Measurements from ENCODE around the gene BEGAIN. TPM values are rescaled to one million over a fixed set of nuclear protein-coding genes. Genes with fewer than 3 reads are reported as not detected.

Gene BEGAIN
- total and polyA plus RNA-seq, 2 donors (not counting 1 experiment from before 2014, with no cell fraction given), result under 0.01 to 0.17 TPM

DNA sequence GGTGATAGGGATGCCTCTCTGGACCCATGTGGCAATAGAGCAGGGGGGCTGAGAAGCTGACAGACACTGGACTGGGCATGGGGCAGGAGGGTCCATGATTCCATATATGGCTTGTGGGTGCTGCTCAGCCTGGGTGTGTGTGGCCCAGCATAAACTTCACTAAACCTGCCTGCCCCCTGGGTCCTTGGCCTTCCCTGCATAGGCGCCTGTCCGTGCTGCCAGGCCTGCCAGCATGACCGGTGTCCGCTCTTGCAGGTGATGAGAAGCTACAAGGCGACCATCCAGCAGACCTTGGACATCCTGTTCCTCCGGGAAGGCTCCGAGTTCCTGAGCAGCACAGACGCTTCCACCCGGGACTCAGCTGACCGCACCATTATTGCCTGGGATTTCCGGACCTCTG is 61.6 kb downstream of the BEGAIN start:
- no peaks in the 10 kb centered on the region for H3K4me1 ChIP-seq (ENCODE audit: control insufficient read depth, extremely low read depth, insufficient read depth, low read length)
- no peaks in the 10 kb centered on the region for H4K20me1 ChIP-seq (ENCODE audit: control insufficient read depth, extremely low read depth, insufficient read depth, low read length)
- no peaks in the 10 kb centered on the region for H3K9me3 ChIP-seq (ENCODE audit: control insufficient read depth, insufficient read depth, low read depth, low read length)
- H2AFZ ChIP-seq (ENCODE audit: low read length), result no peak overlapping the region
- no peak overlapping the region for H3K27ac ChIP-seq (ENCODE audit: insufficient read depth, low read length)
- no peak overlapping the region for H3K4me3 ChIP-seq (replicated peaks in 1 of 4; ENCODE audit: control extremely low read depth in 1 of 4, insufficient read depth in 1 of 4, low read depth in 3 of 4, low read length in 4 of 4)
- H3K27me3 ChIP-seq (ENCODE audit: control insufficient read depth, insufficient read depth, low read length), result no peaks in the 10 kb centered on the region
- TF ChIP-seq EZH2 (IDR thresholded peaks at IDR 0.05; ENCODE audit: low read length, missing control alignments), result no peak
- TF ChIP-seq, protein P1, sequence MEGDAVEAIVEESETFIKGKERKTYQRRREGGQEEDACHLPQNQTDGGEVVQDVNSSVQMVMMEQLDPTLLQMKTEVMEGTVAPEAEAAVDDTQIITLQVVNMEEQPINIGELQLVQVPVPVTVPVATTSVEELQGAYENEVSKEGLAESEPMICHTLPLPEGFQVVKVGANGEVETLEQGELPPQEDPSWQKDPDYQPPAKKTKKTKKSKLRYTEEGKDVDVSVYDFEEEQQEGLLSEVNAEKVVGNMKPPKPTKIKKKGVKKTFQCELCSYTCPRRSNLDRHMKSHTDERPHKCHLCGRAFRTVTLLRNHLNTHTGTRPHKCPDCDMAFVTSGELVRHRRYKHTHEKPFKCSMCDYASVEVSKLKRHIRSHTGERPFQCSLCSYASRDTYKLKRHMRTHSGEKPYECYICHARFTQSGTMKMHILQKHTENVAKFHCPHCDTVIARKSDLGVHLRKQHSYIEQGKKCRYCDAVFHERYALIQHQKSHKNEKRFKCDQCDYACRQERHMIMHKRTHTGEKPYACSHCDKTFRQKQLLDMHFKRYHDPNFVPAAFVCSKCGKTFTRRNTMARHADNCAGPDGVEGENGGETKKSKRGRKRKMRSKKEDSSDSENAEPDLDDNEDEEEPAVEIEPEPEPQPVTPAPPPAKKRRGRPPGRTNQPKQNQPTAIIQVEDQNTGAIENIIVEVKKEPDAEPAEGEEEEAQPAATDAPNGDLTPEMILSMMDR (conservative IDR thresholded peaks at IDR 0.05 in 1 of 2, IDR thresholded peaks at IDR 0.05 in 1 of 2; ENCODE audit: low read depth in 1 of 2, low read length in 2 of 2), result no peak
- DNase-seq (ENCODE audit: low read depth in 2 of 2), result no peak
- peaks cover 5% of the 10 kb centered on the region for H3K36me3 ChIP-seq (ENCODE audit: control insufficient read depth, insufficient read depth, low read length)
- H3K79me2 ChIP-seq (ENCODE audit: control insufficient read depth, insufficient read depth, low read length), result no peaks in the 10 kb centered on the region
- H3K9ac ChIP-seq (ENCODE audit: insufficient read depth, low read length), result no peak overlapping the region
- H3K4me2 ChIP-seq (ENCODE audit: extremely low read depth, insufficient read depth, low read length), result no peak overlapping the region

DNA sequence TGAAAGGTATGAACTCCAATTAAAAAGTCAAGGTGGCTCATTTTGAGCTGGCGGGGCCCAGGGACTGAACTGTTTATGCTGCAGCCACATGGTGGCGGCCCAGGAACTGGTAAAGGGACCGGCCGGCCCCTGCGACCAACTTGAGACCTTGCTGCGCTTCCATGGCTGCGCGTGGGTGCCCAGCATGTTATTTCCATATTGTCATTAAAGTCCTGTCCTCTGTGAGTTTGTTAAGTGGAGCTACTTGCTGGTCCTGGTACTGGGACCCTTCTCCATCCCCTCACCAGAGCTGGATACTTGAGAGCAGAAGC is 62.3 kb downstream of the BEGAIN start:
- H3K27ac ChIP-seq (ENCODE audit: insufficient read depth, low read length), result no peak overlapping the region
- H3K9ac ChIP-seq (ENCODE audit: insufficient read depth, low read length), result no peak overlapping the region
- no peak overlapping the region for H3K4me2 ChIP-seq (ENCODE audit: extremely low read depth, insufficient read depth, low read length)
- H3K27me3 ChIP-seq (ENCODE audit: control insufficient read depth, insufficient read depth, low read length), result no peaks in the 10 kb centered on the region
- no peaks in the 10 kb centered on the region for H3K9me3 ChIP-seq (ENCODE audit: control insufficient read depth, insufficient read depth, low read depth, low read length)
- no peaks in the 10 kb centered on the region for H3K4me1 ChIP-seq (ENCODE audit: control insufficient read depth, extremely low read depth, insufficient read depth, low read length)
- peaks cover 5% of the 10 kb centered on the region for H3K36me3 ChIP-seq (ENCODE audit: control insufficient read depth, insufficient read depth, low read length)
- H4K20me1 ChIP-seq (ENCODE audit: control insufficient read depth, extremely low read depth, insufficient read depth, low read length), result no peaks in the 10 kb centered on the region
- H3K79me2 ChIP-seq (ENCODE audit: control insufficient read depth, insufficient read depth, low read length), result no peaks in the 10 kb centered on the region
- H2AFZ ChIP-seq (ENCODE audit: low read length), result no peak overlapping the region
- no peak overlapping the region for H3K4me3 ChIP-seq (replicated peaks in 1 of 4; ENCODE audit: control extremely low read depth in 1 of 4, insufficient read depth in 1 of 4, low read depth in 3 of 4, low read length in 4 of 4)
- DNase-seq (ENCODE audit: low read depth in 2 of 2), result peak; percentile 8 to 9
- TF ChIP-seq, protein P1 (conservative IDR thresholded peaks at IDR 0.05 in 1 of 2, IDR thresholded peaks at IDR 0.05 in 1 of 2; ENCODE audit: low read depth in 1 of 2, low read length in 2 of 2), result peak in 1 of 2 donors; percentile 42
- no peak for TF ChIP-seq EZH2 (IDR thresholded peaks at IDR 0.05; ENCODE audit: low read length, missing control alignments)

DNA sequence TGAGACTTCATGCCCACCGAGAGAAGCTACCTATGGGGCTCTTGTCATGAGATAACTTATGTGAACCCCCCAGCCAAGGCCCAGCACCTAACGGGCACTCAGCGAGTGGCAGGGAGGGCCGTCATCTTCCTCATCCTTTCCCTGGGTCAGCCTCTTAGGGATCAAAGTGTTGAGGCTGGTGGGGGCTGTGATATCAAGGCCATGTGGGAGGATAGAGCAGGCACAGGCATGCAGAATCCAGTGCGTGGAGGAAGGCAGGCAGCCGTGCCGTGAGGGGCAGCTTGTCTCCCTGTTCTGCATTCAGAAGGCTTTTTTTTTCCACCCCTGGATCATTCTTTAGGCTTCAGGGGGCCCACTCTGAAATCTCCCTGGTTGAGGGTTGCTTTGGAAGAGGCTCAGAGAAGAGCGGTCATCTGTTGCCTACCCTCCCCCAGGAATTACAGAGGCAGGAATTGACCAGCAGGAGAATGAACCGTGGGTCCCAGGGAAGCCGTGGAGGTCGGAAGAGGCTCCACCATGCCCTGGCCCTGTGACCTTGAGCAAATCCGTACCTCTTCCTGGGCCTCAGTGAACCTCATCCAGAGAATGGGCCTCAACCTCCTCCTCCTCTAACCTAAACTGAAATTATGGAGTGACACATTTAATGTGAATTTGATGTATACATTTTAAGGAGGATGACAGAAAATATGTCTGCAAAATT is 62.8 kb downstream of the BEGAIN start:
- peaks cover 5% of the 10 kb centered on the region for H3K36me3 ChIP-seq (ENCODE audit: control insufficient read depth, insufficient read depth, low read length)
- H4K20me1 ChIP-seq (ENCODE audit: control insufficient read depth, extremely low read depth, insufficient read depth, low read length), result no peaks in the 10 kb centered on the region
- H3K27me3 ChIP-seq (ENCODE audit: control insufficient read depth, insufficient read depth, low read length), result no peaks in the 10 kb centered on the region
- H3K4me3 ChIP-seq (replicated peaks in 1 of 4; ENCODE audit: control extremely low read depth in 1 of 4, insufficient read depth in 1 of 4, low read depth in 3 of 4, low read length in 4 of 4), result no peak overlapping the region
- no peak overlapping the region for H3K27ac ChIP-seq (ENCODE audit: insufficient read depth, low read length)
- H3K9ac ChIP-seq (ENCODE audit: insufficient read depth, low read length), result no peak overlapping the region
- no peak overlapping the region for H3K4me2 ChIP-seq (ENCODE audit: extremely low read depth, insufficient read depth, low read length)
- no peak for DNase-seq (ENCODE audit: low read depth in 2 of 2)
- no peaks in the 10 kb centered on the region for H3K4me1 ChIP-seq (ENCODE audit: control insufficient read depth, extremely low read depth, insufficient read depth, low read length)
- H3K79me2 ChIP-seq (ENCODE audit: control insufficient read depth, insufficient read depth, low read length), result no peaks in the 10 kb centered on the region
- no peaks in the 10 kb centered on the region for H3K9me3 ChIP-seq (ENCODE audit: control insufficient read depth, insufficient read depth, low read depth, low read length)
- H2AFZ ChIP-seq (ENCODE audit: low read length), result no peak overlapping the region
- TF ChIP-seq, protein P1 (conservative IDR thresholded peaks at IDR 0.05 in 1 of 2, IDR thresholded peaks at IDR 0.05 in 1 of 2; ENCODE audit: low read depth in 1 of 2, low read length in 2 of 2), result no peak
- no peak for TF ChIP-seq EZH2 (IDR thresholded peaks at IDR 0.05; ENCODE audit: low read length, missing control alignments)
